K562 (cell line): ENCODE results near the gene ZNF785. TPM values are rescaled to one million over a fixed set of nuclear protein-coding genes. Genes with fewer than 3 reads are reported as not detected.
A peak's percentile ranks its signal among the peaks of the same experiment; 100 is the strongest.

Experiments
- ATAC-seq: fragments of 200-7000 bp; cut with Tn5 transposase; 3 replicates; pipeline ENCODE4 v1.9.1; 2020; ENCODE audit warnings: moderate library complexity
- BruUV-seq: library from RNA; stranded (reverse); fragments of 400-500 nt; replicated peaks from 2 replicates; lab custom pipeline; 2021; lab: Mats Ljungman, UMichigan
- CTCF ChIA-PET: fragments of 300-600 bp; formaldehyde crosslinking; extraction: SDS; loops from one replicate; lab custom pipeline; 2021; ENCODE audit warnings: low intra/inter-chr PET ratio; lab: Yijun Ruan, JAX
- POLR2A ChIA-PET: fragments of 300-600, 350-650 bp; sonication (Branson Sonifier 250); formaldehyde crosslinking; extraction: SDS; loops from one replicate; lab custom pipeline; 2021; ENCODE audit warnings: antibody characterized with exemption, inconsistent platforms; lab: Yijun Ruan, JAX
- DNase-seq, 4 experiments: peaks; one replicate each; pipeline versions ENCODE4 v3.0.0 to v3.0.0-alpha.2; 2011 to 2018; ENCODE audit warnings: low spot score in 3 of 4, mixed read lengths in 3 of 4; ENCODE audit errors: extremely low read depth in 1 of 4
- FAIRE-seq: peaks from 2 replicates; lab custom pipeline; 2011; peaks lifted over from hg19 to GRCh38; lab: Jason Lieb, UNC
- H2AFZ ChIP-seq: 2 replicates; pipeline ENCODE4 v1.6.0; 2011; ENCODE audit warnings: low read depth, low read length, control low read depth, inconsistent platforms
- H3K27ac ChIP-seq: fragments of 200-600 bp; 3 replicates; pipeline ENCODE4 v1.8.0; 2011; ENCODE audit warnings: low read depth, mild to moderate bottlenecking, control low read depth, inconsistent platforms, low read length, moderate library complexity, mixed read lengths; ENCODE audit errors: extremely low read depth
- H3K27me3 ChIP-seq, 2 experiments: fragments of 300-600 bp in 1 of 2; 2 replicates in 1 of 2; 3 replicates in 1 of 2; pipeline versions ENCODE4 v1.6.0 to v1.8.0; 2011; ENCODE audit warnings: inconsistent platforms in 2 of 2, low read length in 2 of 2, mild to moderate bottlenecking in 1 of 2, mixed read lengths in 1 of 2, moderate library complexity in 1 of 2; ENCODE audit not compliant: control insufficient read depth in 2 of 2, insufficient read depth in 2 of 2
- H3K36me3 ChIP-seq: fragments of 300-600 bp; 3 replicates; pipeline ENCODE4 v1.8.0; 2011; ENCODE audit warnings: mild to moderate bottlenecking, low read length, inconsistent platforms; ENCODE audit not compliant: control insufficient read depth, insufficient read depth
- H3K4me1 ChIP-seq, 2 experiments: fragments of 200-600 bp in 1 of 2; replicated peaks in 1 of 2; 2 replicates in 1 of 2; 3 replicates in 1 of 2; pipeline versions ENCODE4 v1.5.1 to v1.8.0; 2011; ENCODE audit warnings: inconsistent platforms in 2 of 2, low read length in 2 of 2, mild to moderate bottlenecking in 1 of 2, mixed read lengths in 1 of 2, moderate library complexity in 1 of 2; ENCODE audit not compliant: control insufficient read depth in 2 of 2, insufficient read depth in 2 of 2
- H3K4me2 ChIP-seq: 2 replicates; pipeline ENCODE4 v1.6.1; 2011; ENCODE audit warnings: low read length, control low read depth, inconsistent platforms, mixed read lengths; ENCODE audit not compliant: insufficient read depth
- H3K4me3 ChIP-seq: fragments of 200-600 bp; sonication (generic), shearing (Covaris generic); 2 replicates; pipeline ENCODE4 v1.5.1; 2016; ENCODE audit warnings: control low read depth, inconsistent platforms
- H3K79me2 ChIP-seq: fragments of 200-600 bp; 3 replicates; pipeline ENCODE4 v1.8.0; 2011; ENCODE audit warnings: low read length, inconsistent platforms; ENCODE audit not compliant: control insufficient read depth, insufficient read depth
- H3K9ac ChIP-seq, 2 experiments: 2 replicates each; pipeline versions ENCODE4 v1.6.0 to v1.6.1; 2011; ENCODE audit warnings: low read depth in 2 of 2, low read length in 2 of 2, control low read depth in 1 of 2, inconsistent platforms in 1 of 2, mild to moderate bottlenecking in 1 of 2, mixed read lengths in 1 of 2; ENCODE audit not compliant: insufficient read depth in 1 of 2
- H3K9me1 ChIP-seq: one replicate; pipeline ENCODE4 v1.6.0; 2011; ENCODE audit warnings: inconsistent platforms, mild to moderate bottlenecking, low read length, moderate library complexity; ENCODE audit not compliant: control insufficient read depth, insufficient read depth
- H3K9me3 ChIP-seq: replicated peaks from 2 replicates; pipeline ENCODE4 v1.5.1; 2011; ENCODE audit warnings: low read depth, low read length, inconsistent platforms; ENCODE audit not compliant: control insufficient read depth, insufficient read depth
- H4K20me1 ChIP-seq: replicated peaks from 2 replicates; pipeline ENCODE4 v1.6.1; 2011; ENCODE audit warnings: low read length, inconsistent platforms, mixed read lengths; ENCODE audit not compliant: control insufficient read depth, insufficient read depth
- ARID1B ChIP-seq: fragments of 450-650 bp; IDR thresholded peaks from 2 replicates; pipeline ENCODE4 v1.6.1; 2016; ENCODE audit warnings: antibody characterized with exemption, mild to moderate bottlenecking, inconsistent platforms
- CBFA2T2 ChIP-seq: fragments of 450-650 bp; conservative IDR thresholded peaks from 2 replicates; pipeline ENCODE4 v1.6.1; 2017; ENCODE audit warnings: mild to moderate bottlenecking
- CBFA2T3 ChIP-seq: fragments of 450-650 bp; IDR thresholded peaks from 2 replicates; pipeline ENCODE4 v1.6.1; 2017
- E2F5 ChIP-seq: sonication (generic); formaldehyde crosslinking; IDR thresholded peaks from 2 replicates; pipeline ENCODE4 v1.8.0; 2022; ENCODE audit warnings: mild to moderate bottlenecking, missing genetic modification reagents
- EP300 ChIP-seq: IDR thresholded peaks from 2 replicates; pipeline ENCODE4 v1.6.1; 2012; ENCODE audit warnings: low read length, improper control_type of control experiment
- ESRRA ChIP-seq: fragments of 450-650 bp; IDR thresholded peaks from 2 replicates; pipeline ENCODE4 v1.6.1; 2014; ENCODE audit warnings: low read depth, mild to moderate bottlenecking, moderate library complexity, borderline replicate concordance
- LCOR ChIP-seq: sonication (generic); formaldehyde crosslinking; IDR thresholded peaks from 2 replicates; pipeline ENCODE4 v1.8.0; 2022; ENCODE audit warnings: mild to moderate bottlenecking, missing genetic modification reagents
- NELFE ChIP-seq: IDR thresholded peaks from 2 replicates; pipeline ENCODE4 v1.6.1; 2011; ENCODE audit warnings: mild to moderate bottlenecking; ENCODE audit not compliant: insufficient read depth, insufficient read length
- NEUROD1 ChIP-seq: fragments of 150-350 bp; IDR thresholded peaks from 2 replicates; pipeline ENCODE4 v1.6.1; 2014; ENCODE audit warnings: borderline replicate concordance, low read length, low read depth; ENCODE audit not compliant: partially characterized antibody
- NFE2 ChIP-seq: IDR thresholded peaks from 2 replicates; pipeline ENCODE4 v1.6.1; 2014; ENCODE audit warnings: antibody characterized with exemption, low read depth
- PML ChIP-seq: IDR thresholded peaks from 2 replicates; pipeline ENCODE4 v1.6.1; 2012; ENCODE audit warnings: low read length, inconsistent platforms
- PTTG1 ChIP-seq: fragments of 450-650 bp; IDR thresholded peaks from 2 replicates; pipeline ENCODE4 v1.6.1; 2016; ENCODE audit warnings: low read depth, mild to moderate bottlenecking, missing genetic modification characterization, missing compliant biosample characterization
- RBM15 ChIP-seq: fragments of 200-400 bp; formaldehyde crosslinking; IDR thresholded peaks from 2 replicates; pipeline ENCODE4 v1.6.1; 2018; ENCODE audit warnings: mild to moderate bottlenecking, low read length, moderate library complexity; ENCODE audit not compliant: insufficient read depth
- RBM22 ChIP-seq: fragments of 200-400 bp; formaldehyde crosslinking; IDR thresholded peaks from 2 replicates; pipeline ENCODE4 v1.6.1; 2018; ENCODE audit warnings: low read length, low read depth; ENCODE audit not compliant: poor library complexity, severe bottlenecking
- TBL1XR1 ChIP-seq, 2 experiments: IDR thresholded peaks; 2 replicates each; pipeline ENCODE4 v1.6.1; 2012; ENCODE audit warnings: improper control_type of control experiment in 2 of 2, low read length in 2 of 2, mild to moderate bottlenecking in 1 of 2
- TCF3 ChIP-seq: sonication (generic); formaldehyde crosslinking; IDR thresholded peaks from 2 replicates; pipeline ENCODE4 v1.4.0; 2020; ENCODE audit warnings: mild to moderate bottlenecking, missing genetic modification reagents
- TEAD4 ChIP-seq, 2 experiments: sonication (generic) in 1 of 2; formaldehyde crosslinking in 1 of 2; IDR thresholded peaks; 2 replicates each; pipeline versions ENCODE4 v1.6.1 to v1.8.0; 2012 to 2022; ENCODE audit warnings: borderline replicate concordance in 1 of 2, inconsistent platforms in 1 of 2, low read length in 1 of 2, mild to moderate bottlenecking in 1 of 2, missing genetic modification reagents in 1 of 2
- TRIM24 ChIP-seq, 2 experiments: fragments of 450-650 bp; IDR thresholded peaks; 2 replicates each; pipeline ENCODE4 v1.6.1; 2016
- ZNF134 ChIP-seq: fragments of 250-450 bp; sonication (Bioruptor Pico); conservative IDR thresholded peaks from 2 replicates; pipeline ENCODE4 v1.4.0; 2020
- ZNF449 ChIP-seq: fragments of 250-450 bp; sonication (Bioruptor Pico); IDR thresholded peaks from 2 replicates; pipeline ENCODE4 v1.8.0; 2022; ENCODE audit warnings: moderate library complexity, mild to moderate bottlenecking, inconsistent platforms
- ZNF75A ChIP-seq: fragments of 450-650 bp; formaldehyde crosslinking; IDR thresholded peaks from 2 replicates; pipeline ENCODE4 v1.4.0; 2020; ENCODE audit warnings: mild to moderate bottlenecking
- WGBS: fragments of 100-300 bp; shearing (Covaris generic); methylation state at CpG from one replicate; pipeline ENCODE4 v1.1.6; 2016; ENCODE audit warnings: low coverage, mixed read lengths; ENCODE audit not compliant: insufficient coverage; ENCODE audit errors: missing lambda C conversion rate; 5-methylcytosine and 5-hydroxymethylcytosine counted together
- in situ Hi-C: fragments of 300-500 bp; cut with MboI; formaldehyde crosslinking; loops from 4 replicates; pipeline ENCODE4 v1.15.0; 2018; ENCODE audit warnings: inconsistent platforms, mixed read lengths
- intact Hi-C: fragments of 100-400 bp; cut with micrococcal nuclease; formaldehyde crosslinking; loops from 2 replicates; pipeline ENCODE4 v1.14.2; 2022
- polyA plus RNA-seq, 8 experiments: library from polyadenylated mRNA; depleted of rRNA in 4 of 8; stranded (reverse) in 5 of 8; unstranded in 3 of 8; fragments of >200 nt; fragmentation: Nextera tagmentation in 2 of 8; fragmentation: Illumina TruSeq in 1 of 8; extraction: Ambion mirVana in 2 of 8; extraction: Trizol in 1 of 8; gene quantifications; 2 replicates each; pipeline versions ENCODE4 v1.2.1 to v1.2.3, GENCODE V29; 2011 to 2014; ENCODE audit warnings: inconsistent platforms in 1 of 8, missing spikeins in 1 of 8
- total RNA-seq, 7 experiments: library from RNA; depleted of rRNA in 6 of 7; stranded (reverse); fragments of >200 nt in 6 of 7; fragmentation: Illumina TruSeq in 2 of 7; extraction: Trizol in 2 of 7; gene quantifications; 2 replicates each; pipeline versions ENCODE4 v1.2.1 to v1.2.3, GENCODE V29; 2011 to 2021; ENCODE audit warnings: low replicate concordance in 1 of 7

ZNF785 gene
- total and polyA plus RNA-seq, 9 of the 15 experiments (the other 6 are each of a cell fraction or from before 2014, with no cell fraction given) = 0.64 to 11.0 (median 6.4) TPM

- H3K4me1 ChIP-seq = peaks cover 6 to 10% of the 10 kb centered on the region in 2 experiments; a peak in 3 of 5 replicates
- POLR2A ChIA-PET = interaction anchor here (0.6 to 1.7 kb wide), 4 partner anchors 12 to 649 kb away, joined by 3 to 5 read pairs (median 4); no protein-coding TSS in a partner anchor
- DNase-seq = peak in 1 of 4 experiments; percentile 34
- no peak overlapping the region for H3K27ac ChIP-seq
- WGBS = 37% methylated on average over 11 of the region's 11 CpGs
- ATAC-seq = no peak
- H3K9ac ChIP-seq = no peak overlapping the region
- no peak overlapping the region for H3K4me3 ChIP-seq
- peak overlapping the region; percentile 74 for H2AFZ ChIP-seq
- no peaks in the 10 kb centered on the region for H4K20me1 ChIP-seq
- H3K36me3 ChIP-seq = no peaks in the 10 kb centered on the region
- peak overlapping the region; percentile 18 for H3K4me2 ChIP-seq
- intact Hi-C loops = no loop called here
- no peaks in the 10 kb centered on the region for H3K79me2 ChIP-seq
- in situ Hi-C loops = loop anchor here (10.0 kb wide), 1 partner anchor 189 kb away; the partner anchor contains the start of gene DCTPP1
- no peaks in the 10 kb centered on the region for H3K27me3 ChIP-seq
- no TSS peak for BruUV-seq
- no peaks in the 10 kb centered on the region for H3K9me1 ChIP-seq
- CTCF ChIA-PET = no interaction called here
- no peak for FAIRE-seq
- H3K9me3 ChIP-seq = peaks cover 13% of the 10 kb centered on the region
- peak; percentile 54 for TF ChIP-seq ARID1B
- peak; percentile 59 for TF ChIP-seq ZNF134 (CRISPR knock-in tag)
- TF ChIP-seq EP300 = peak; percentile 45; the same call in 1 of the 2 replicates
- TF ChIP-seq NFE2 = no peak
- TF ChIP-seq RBM15 = no peak
- peak; percentile 42; the same call in 1 of the 2 replicates for TF ChIP-seq TCF3 (CRISPR knock-in tag)
- peak in 1 of 2 experiments; percentile 15; a peak in 1 of 4 replicates for TF ChIP-seq TRIM24 (IDR thresholded peaks at IDR 0.05)
- no peak for TF ChIP-seq ZNF75A (CRISPR knock-in tag)
- no peak for TF ChIP-seq ZNF449 (CRISPR knock-in tag)
- TF ChIP-seq TBL1XR1 (IDR thresholded peaks at IDR 0.05; ENCODE audit: low read length in 2 of 2) = no peak
- peak; percentile 66 for TF ChIP-seq CBFA2T3
- TF ChIP-seq NELFE = no peak
- peak; percentile 53 for TF ChIP-seq TEAD4 (IDR thresholded peaks at IDR 0.05; ENCODE audit: low read length)
- TF ChIP-seq TEAD4 (CRISPR knock-in tag; IDR thresholded peaks at IDR 0.05; ENCODE audit: borderline replicate concordance) = no peak
- TF ChIP-seq RBM22 = no peak
- TF ChIP-seq PTTG1 (tag) = no peak
- no peak for TF ChIP-seq LCOR (CRISPR knock-in tag)
- no peak for TF ChIP-seq NEUROD1
- no peak for TF ChIP-seq PML
- TF ChIP-seq ESRRA = no peak
- 0 out of 2 replicates have a peak, but pooled peaks have one; percentile 44 for TF ChIP-seq CBFA2T2
- no peak for TF ChIP-seq E2F5
Measured at GRCh38 chr16:30623536-30624283, 38.2 kb upstream of the ZNF785 start.
